Measurements from ENCODE around the gene CLCA4. TPM values are rescaled to one million over a fixed set of nuclear protein-coding genes. Genes with fewer than 3 reads are reported as not detected.

CLCA4 gene
- total and polyA plus RNA-seq, 4 donors = 0.09 to 0.20 (median 0.14) TPM

DNA sequence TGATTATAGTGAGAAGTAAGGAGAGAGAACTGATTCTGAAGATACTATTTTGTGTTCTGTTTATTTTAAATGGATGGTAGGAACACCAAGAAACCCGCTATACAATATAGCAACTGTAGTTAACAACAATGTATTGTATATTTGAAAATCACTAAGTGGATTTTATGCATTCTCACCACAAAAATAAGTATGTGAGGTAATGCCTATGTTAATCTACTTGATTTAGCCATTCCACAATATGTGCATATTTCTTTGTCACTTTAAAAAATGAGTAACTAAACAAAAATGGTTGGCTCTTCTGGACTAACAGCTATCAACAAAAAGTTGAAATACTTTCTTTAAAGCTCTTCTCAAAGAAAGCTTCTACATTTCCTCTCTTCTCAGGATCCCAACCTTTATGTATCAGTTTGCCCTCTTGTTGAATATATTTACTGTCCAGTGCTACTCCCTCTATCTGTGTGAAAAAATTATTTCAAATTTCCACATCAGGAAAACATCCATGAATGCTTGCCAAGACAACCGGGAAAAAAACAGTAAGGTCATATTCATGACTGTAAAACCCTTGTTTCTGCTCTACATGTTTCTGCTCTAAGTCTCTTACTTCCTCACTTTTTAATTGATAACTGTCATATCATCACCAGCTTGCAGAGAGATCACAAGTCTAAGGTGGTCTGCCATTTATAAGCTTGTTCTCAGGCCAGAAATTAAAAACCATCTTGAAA, 27.0 kb downstream of the CLCA4 start:
- Histone ChIP-seq H3K4me1 (ENCODE audit: control insufficient read depth in 5 of 5, insufficient read depth in 5 of 5, low read length in 5 of 5) (no peaks in the 10 kb centered on the region), H3K9me3 (ENCODE audit: control insufficient read depth in 4 of 4, insufficient read depth in 3 of 4, low read length in 3 of 4) (no peaks in the 10 kb centered on the region), H3K36me3 (ENCODE audit: control insufficient read depth in 4 of 4, insufficient read depth in 4 of 4, low read length in 4 of 4) (no peaks in the 10 kb centered on the region), H3K4me3 (no peak overlapping the region), H3K9ac (ENCODE audit: insufficient read depth in 1 of 2, low read length in 2 of 2) (no peak overlapping the region), H3K27me3 (ENCODE audit: control insufficient read depth in 3 of 3, insufficient read depth in 3 of 3, low read length in 2 of 3) (no peaks in the 10 kb centered on the region), H3K27ac (ENCODE audit: low read depth in 1 of 2, low read length in 1 of 2) (no peak overlapping the region)
- ATAC-seq (ENCODE audit: insufficient read depth, low FRiP score) (no peak), DNase-seq (peak in 1 of 3 donors; percentile 41)
- no peak for TF ChIP-seq CTCF (IDR thresholded peaks at IDR 0.05; ENCODE audit: control extremely low read depth, extremely low read depth)
- 68 to 92% methylated on average over 2 of the region's 2 CpGs for WGBS, 2 donors

- Histone ChIP-seq H3K9me3 (ENCODE audit: control insufficient read depth in 4 of 4, insufficient read depth in 3 of 4, low read length in 3 of 4) (no peaks in the 10 kb centered on the region), H3K4me3 (no peak overlapping the region), H3K4me1 (ENCODE audit: control insufficient read depth in 5 of 5, insufficient read depth in 5 of 5, low read length in 5 of 5) (no peaks in the 10 kb centered on the region), H3K9ac (ENCODE audit: insufficient read depth in 1 of 2, low read length in 2 of 2) (no peak overlapping the region), H3K36me3 (ENCODE audit: control insufficient read depth in 4 of 4, insufficient read depth in 4 of 4, low read length in 4 of 4) (no peaks in the 10 kb centered on the region), H3K27ac (ENCODE audit: low read depth in 1 of 2, low read length in 1 of 2) (no peak overlapping the region), H3K27me3 (ENCODE audit: control insufficient read depth in 3 of 3, insufficient read depth in 3 of 3, low read length in 2 of 3) (no peaks in the 10 kb centered on the region)
- ATAC-seq (ENCODE audit: insufficient read depth, low FRiP score) (no peak), DNase-seq (no peak)
- no peak for TF ChIP-seq CTCF (IDR thresholded peaks at IDR 0.05; ENCODE audit: control extremely low read depth, extremely low read depth)
- WGBS, 2 donors = 91 to 100% methylated on average over 1 of the region's 1 CpG
These were observed 34.4 kb downstream of the CLCA4 start for GRCh38 chr1:86581231-86581630.

GRCh38 chr1:86582161-86582560, 35.3 kb downstream of the CLCA4 start:
- no peak for ATAC-seq (ENCODE audit: insufficient read depth, low FRiP score)
- TF ChIP-seq CTCF (IDR thresholded peaks at IDR 0.05; ENCODE audit: control extremely low read depth, extremely low read depth) = no peak

DNA sequence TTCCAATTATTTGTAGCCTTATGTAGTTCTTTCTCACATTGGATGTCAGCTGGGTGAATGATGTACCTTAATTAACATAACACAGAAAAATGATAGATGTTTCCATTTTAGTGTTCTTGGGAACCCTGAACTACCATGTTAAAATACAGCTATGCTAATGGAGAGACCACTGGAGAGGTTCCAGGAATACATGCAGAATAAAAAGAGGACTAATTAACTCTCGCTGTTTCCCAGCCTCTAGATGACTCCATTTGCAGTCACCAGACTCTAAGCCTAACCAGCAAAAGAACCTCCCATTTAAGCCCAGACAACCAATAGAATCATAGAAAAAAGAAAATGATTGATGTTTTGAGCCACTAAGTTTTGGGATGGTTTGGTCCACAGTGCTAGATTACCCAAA, 36.2 kb downstream of the CLCA4 start:
- Histone ChIP-seq H3K27me3 (ENCODE audit: control insufficient read depth in 3 of 3, insufficient read depth in 3 of 3, low read length in 2 of 3) (no peaks in the 10 kb centered on the region), H3K9ac (ENCODE audit: insufficient read depth in 1 of 2, low read length in 2 of 2) (no peak overlapping the region), H3K4me3 (no peak overlapping the region), H3K9me3 (ENCODE audit: control insufficient read depth in 4 of 4, insufficient read depth in 3 of 4, low read length in 3 of 4) (no peaks in the 10 kb centered on the region), H3K27ac (ENCODE audit: low read depth in 1 of 2, low read length in 1 of 2) (no peak overlapping the region), H3K36me3 (ENCODE audit: control insufficient read depth in 4 of 4, insufficient read depth in 4 of 4, low read length in 4 of 4) (no peaks in the 10 kb centered on the region), H3K4me1 (ENCODE audit: control insufficient read depth in 5 of 5, insufficient read depth in 5 of 5, low read length in 5 of 5) (no peaks in the 10 kb centered on the region)
- WGBS, 2 donors = 98 to 100% methylated on average over 1 of the region's 1 CpG
- ATAC-seq (ENCODE audit: insufficient read depth, low FRiP score) = no peak
- no peak for TF ChIP-seq CTCF (IDR thresholded peaks at IDR 0.05; ENCODE audit: control extremely low read depth, extremely low read depth)
- no peak for DNase-seq

More at GRCh38 chr1:86582161-86582560, 35.3 kb downstream of the CLCA4 start:
- no peaks in the 10 kb centered on the region for H3K4me1 ChIP-seq (ENCODE audit: control insufficient read depth in 5 of 5, insufficient read depth in 5 of 5, low read length in 5 of 5)
- peak in 1 of 3 donors; percentile 5 for DNase-seq
- no peaks in the 10 kb centered on the region for H3K27me3 ChIP-seq (ENCODE audit: control insufficient read depth in 3 of 3, insufficient read depth in 3 of 3, low read length in 2 of 3)
- WGBS, 2 donors = 96 to 100% methylated on average over 1 of the region's 1 CpG
- no peak overlapping the region for H3K27ac ChIP-seq (ENCODE audit: low read depth in 1 of 2, low read length in 1 of 2)
- no peak overlapping the region for H3K4me3 ChIP-seq
- H3K9ac ChIP-seq (ENCODE audit: insufficient read depth in 1 of 2, low read length in 2 of 2) = no peak overlapping the region
- no peaks in the 10 kb centered on the region for H3K9me3 ChIP-seq (ENCODE audit: control insufficient read depth in 4 of 4, insufficient read depth in 3 of 4, low read length in 3 of 4)
- no peaks in the 10 kb centered on the region for H3K36me3 ChIP-seq (ENCODE audit: control insufficient read depth in 4 of 4, insufficient read depth in 4 of 4, low read length in 4 of 4)
